ENCODE data around the gene RHOBTB1.
"Not testable (repeated sequence)": the region's sequence is repeated elsewhere in the genome, so short reads cannot be mapped to it uniquely, and the experiment has no call there.

DNA sequence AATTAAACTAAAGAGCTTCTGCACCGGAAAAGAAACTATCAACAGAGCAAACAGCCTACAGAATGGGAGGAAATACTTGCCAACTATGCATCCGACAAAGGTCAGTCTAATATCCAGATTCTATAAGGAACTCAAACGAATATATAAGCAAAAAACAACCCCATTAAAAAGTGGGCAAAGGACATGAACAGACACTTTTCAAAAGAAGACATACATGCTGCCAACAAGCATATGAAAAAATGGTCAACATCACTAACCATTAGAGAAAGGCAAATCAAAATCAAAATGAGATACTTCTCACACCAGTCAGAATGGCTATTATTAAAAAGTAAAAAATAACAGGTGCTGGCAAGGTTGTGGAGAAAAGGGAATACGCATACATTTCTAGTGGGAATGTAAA, 111.8 kb downstream of the RHOBTB1 start:
- not testable (repeated sequence) for TF ChIP-seq EZH2 (IDR thresholded peaks at IDR 0.05; ENCODE audit: borderline replicate concordance, low read length)
- TF ChIP-seq, protein P1, sequence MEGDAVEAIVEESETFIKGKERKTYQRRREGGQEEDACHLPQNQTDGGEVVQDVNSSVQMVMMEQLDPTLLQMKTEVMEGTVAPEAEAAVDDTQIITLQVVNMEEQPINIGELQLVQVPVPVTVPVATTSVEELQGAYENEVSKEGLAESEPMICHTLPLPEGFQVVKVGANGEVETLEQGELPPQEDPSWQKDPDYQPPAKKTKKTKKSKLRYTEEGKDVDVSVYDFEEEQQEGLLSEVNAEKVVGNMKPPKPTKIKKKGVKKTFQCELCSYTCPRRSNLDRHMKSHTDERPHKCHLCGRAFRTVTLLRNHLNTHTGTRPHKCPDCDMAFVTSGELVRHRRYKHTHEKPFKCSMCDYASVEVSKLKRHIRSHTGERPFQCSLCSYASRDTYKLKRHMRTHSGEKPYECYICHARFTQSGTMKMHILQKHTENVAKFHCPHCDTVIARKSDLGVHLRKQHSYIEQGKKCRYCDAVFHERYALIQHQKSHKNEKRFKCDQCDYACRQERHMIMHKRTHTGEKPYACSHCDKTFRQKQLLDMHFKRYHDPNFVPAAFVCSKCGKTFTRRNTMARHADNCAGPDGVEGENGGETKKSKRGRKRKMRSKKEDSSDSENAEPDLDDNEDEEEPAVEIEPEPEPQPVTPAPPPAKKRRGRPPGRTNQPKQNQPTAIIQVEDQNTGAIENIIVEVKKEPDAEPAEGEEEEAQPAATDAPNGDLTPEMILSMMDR (IDR thresholded peaks at IDR 0.05; ENCODE audit: low read length) = not testable (repeated sequence)

All from OCI-LY1 (cell line).